DLD1 (cell line): ENCODE data around the gene CRYBG1.

Source experiments
- in situ Hi-C: cut with HindIII; loops from 2 replicates; pipeline ENCODE4 v1.10.0; 2017; ENCODE audit warnings: low sequenced_read_pairs

Gene CRYBG1, protein sequence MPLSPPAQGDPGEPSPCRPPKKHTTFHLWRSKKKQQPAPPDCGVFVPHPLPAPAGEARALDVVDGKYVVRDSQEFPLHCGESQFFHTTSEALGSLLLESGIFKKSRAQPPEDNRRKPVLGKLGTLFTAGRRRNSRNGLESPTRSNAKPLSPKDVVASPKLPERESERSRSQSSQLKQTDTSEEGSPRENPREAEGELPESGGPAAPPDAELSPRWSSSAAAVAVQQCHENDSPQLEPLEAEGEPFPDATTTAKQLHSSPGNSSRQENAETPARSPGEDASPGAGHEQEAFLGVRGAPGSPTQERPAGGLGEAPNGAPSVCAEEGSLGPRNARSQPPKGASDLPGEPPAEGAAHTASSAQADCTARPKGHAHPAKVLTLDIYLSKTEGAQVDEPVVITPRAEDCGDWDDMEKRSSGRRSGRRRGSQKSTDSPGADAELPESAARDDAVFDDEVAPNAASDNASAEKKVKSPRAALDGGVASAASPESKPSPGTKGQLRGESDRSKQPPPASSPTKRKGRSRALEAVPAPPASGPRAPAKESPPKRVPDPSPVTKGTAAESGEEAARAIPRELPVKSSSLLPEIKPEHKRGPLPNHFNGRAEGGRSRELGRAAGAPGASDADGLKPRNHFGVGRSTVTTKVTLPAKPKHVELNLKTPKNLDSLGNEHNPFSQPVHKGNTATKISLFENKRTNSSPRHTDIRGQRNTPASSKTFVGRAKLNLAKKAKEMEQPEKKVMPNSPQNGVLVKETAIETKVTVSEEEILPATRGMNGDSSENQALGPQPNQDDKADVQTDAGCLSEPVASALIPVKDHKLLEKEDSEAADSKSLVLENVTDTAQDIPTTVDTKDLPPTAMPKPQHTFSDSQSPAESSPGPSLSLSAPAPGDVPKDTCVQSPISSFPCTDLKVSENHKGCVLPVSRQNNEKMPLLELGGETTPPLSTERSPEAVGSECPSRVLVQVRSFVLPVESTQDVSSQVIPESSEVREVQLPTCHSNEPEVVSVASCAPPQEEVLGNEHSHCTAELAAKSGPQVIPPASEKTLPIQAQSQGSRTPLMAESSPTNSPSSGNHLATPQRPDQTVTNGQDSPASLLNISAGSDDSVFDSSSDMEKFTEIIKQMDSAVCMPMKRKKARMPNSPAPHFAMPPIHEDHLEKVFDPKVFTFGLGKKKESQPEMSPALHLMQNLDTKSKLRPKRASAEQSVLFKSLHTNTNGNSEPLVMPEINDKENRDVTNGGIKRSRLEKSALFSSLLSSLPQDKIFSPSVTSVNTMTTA (N-terminal part only)

DNA sequence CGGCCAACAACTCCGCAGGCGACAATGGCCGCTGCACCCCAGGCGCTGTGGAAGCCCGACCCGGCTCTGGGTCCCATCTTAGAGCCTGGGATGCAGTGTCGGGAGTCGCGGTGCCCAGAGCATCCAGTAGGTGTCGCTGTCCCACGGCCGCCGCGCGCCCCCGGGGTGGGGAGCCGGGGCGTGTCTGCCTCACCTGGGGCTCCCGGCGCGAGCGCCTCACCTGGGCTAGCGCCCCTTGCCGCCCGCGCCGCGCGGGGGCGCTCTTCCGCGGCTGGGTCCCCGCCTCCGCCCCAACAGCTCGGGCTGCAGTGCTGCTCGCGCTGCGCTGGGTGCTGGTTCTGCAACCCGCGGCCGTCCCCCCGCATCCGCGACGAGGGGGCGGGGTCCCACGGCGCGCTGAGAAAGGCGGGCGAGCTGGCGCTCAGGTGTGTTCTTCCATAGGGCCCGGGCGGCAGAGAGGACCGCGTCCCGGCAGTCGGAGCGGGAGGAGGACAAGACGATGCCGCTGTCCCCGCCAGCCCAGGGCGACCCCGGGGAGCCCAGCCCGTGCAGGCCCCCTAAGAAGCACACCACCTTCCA, at the start of gene CRYBG1:
Gene CRYBG1, plus strand, starts transcription at position 308 of the 579 bp plus-strand sequence. Its CDS starts 192 bp downstream, at position 500.
- in situ Hi-C loops = no loop called here

DNA sequence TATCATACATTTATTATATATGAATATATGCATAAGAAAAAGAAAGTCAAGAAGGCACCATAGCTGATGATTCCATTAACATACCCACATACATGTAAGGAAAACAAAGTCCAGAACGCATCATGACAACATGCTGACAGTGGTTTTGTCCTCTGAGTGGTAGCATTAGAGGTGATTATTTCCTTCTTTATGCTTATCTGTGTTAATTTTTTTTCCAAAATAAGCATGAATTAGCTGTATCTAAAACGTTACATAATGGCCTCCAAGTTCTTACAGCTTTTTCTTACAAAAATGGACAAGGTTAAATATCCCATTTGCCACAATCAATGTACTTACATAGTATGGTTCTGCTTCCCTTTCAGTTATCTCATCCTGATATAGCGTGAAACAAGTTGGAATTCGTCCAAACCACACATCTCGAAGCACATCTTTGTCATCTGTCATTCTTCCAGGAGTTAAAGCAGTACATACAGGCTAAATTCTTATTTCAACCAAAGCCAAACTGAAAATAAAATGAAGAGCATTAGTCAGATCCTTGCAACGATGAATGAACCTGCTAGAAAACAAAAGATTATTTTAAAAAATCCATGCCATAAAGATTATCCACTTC, 44.6 kb upstream of the CRYBG1 start:
- in situ Hi-C loops = no loop called here

DNA sequence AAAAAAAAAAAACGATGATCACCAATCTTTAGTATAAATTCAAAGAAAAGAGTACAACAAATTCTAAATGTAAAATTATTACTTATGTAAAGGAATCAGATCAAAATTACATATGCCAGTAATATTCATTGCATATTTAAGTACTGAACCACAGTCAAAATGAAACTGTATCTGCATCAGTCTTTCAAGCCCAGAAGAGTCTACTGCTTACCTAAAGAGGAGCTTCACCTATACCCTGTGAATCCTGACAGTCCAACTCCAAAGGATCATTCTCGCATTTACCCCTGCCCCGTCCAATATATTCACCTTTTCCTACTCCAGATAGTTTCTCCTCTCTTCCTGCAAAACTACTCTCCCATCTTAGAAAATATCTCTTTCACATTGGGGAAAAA, 44.1 kb upstream of the CRYBG1 start:
- in situ Hi-C loops = no loop called here

DNA sequence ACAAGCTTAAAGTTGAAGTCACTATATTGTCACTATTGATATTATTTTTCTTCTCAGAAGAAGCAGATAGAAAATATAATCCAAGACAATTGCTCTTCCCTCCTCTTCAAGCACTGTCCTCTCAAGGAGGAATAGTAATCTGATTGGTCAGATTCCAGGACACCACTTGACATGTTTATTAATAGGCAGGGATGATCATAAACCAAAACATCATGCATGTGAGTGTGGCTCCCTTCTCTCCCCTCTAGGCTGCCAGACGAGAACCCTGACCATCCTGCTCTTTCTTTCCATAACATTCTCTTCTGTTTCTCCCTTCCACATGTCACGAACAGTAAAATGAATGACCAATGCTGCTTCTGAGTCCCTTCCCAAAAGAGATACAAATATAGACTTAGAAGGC, 42.5 kb upstream of the CRYBG1 start:
- in situ Hi-C loops = no loop called here

DNA sequence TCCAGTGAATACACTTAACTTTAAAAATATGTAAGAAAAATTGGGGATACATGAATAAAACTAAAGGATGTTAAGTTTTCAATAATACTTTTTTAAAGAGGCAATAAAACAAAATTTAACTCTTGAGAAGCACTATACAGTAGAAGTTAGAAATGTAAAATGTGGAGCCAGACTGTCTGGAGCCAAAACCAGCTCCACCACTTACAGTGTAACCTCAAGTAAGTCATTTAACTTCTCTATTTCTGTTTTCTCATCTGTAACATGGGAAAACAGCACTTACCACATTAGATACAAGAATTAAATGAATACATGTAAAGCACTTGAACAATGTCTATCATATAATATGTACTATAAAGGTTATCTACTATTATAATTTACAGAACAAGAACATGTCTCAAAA, 41.7 kb upstream of the CRYBG1 start:
- in situ Hi-C loops = no loop called here

DNA sequence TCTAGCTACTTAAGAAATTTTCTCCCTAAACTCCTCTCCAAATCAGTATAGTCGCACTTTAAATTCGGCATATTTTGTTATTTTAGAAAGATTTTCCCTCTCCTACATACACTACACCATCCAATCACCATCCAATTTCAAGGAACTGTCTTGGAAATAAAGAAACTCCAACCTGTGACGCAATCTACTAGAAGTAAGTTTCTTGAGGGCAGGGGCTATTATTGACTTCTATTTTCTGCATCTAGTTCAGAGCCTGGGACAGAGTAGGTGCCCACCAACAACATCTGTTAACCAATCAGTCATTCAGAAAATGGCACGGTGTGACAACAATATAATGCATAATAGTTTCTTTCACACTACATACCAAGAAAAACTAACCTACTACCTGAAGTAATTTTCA, 38.6 kb upstream of the CRYBG1 start:
- in situ Hi-C loops = no loop called here

DNA sequence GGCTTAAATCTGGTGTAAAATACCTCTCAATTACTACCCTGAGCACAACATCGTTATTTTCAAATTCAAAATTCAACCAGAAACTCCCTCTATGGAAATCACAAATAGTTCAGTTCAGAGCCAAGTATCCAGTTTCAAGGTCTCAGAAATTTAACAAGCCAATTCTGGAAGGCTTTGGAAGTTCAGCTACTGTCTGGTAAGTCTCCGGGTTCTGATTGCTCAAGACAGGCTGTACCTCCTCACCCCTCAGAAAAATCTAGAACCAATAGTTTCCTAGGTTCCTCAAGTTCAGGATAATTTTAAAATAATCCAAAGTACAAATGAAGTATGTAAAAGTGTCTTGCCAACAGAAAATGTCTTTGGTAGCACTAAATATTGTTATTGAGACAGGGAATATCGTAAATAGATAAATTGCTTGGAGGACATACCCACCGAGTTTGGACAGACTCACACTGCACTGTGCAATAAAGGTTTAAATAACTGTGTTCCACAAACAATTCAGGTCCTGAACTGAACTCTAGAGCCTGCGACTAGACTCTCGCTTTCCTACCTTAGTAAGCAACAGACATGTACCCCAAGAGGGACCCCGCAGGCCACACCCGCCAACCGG, 35.7 kb upstream of the CRYBG1 start:
- in situ Hi-C loops = no loop called here

DNA sequence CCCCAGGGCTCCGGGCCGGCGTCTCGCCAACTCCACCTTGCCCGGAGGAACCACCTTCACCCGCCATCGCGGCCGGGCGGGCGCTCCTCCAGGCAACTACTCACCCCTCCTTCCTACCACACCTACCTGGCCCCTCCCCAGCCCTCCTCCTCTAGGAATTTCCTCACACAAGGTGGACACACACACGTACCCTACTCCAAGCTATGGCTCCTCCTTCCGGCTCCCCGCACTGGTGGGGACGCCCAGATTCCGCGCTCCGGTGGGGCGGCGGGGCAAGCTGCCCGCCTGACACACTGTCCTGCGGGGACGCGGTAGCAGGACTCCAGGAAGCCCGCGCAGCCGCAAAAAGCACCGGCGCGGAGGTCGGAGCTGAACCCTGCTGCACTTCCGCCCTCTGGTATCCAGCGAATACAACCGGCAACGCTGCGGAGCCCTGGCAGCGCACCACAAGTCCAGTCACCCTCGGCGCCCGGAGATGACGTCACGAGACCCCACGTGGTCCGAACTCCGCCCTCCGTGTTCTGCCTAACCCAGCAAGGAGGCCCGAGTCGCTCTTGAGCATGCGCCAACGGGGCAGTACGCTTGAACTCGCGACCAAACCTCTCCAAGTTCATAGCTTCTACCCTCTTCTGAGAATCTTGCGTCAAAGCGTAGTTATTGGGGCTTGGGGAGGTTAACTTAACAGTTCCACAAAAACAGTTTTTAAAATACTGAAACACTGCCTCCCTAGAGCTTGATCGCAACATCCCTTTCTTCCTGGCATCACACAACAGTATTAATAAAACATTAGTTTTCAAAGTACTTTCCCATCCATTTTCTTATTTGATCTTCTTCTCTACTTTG, 35.0 kb upstream of the CRYBG1 start, which contains the start of gene ATG5:
Gene ATG5, minus strand, starts transcription at position 425 of the 843 bp plus-strand sequence. CDS start 9,552 bp downstream, outside the sequence.
- in situ Hi-C loops = no loop called here

DNA sequence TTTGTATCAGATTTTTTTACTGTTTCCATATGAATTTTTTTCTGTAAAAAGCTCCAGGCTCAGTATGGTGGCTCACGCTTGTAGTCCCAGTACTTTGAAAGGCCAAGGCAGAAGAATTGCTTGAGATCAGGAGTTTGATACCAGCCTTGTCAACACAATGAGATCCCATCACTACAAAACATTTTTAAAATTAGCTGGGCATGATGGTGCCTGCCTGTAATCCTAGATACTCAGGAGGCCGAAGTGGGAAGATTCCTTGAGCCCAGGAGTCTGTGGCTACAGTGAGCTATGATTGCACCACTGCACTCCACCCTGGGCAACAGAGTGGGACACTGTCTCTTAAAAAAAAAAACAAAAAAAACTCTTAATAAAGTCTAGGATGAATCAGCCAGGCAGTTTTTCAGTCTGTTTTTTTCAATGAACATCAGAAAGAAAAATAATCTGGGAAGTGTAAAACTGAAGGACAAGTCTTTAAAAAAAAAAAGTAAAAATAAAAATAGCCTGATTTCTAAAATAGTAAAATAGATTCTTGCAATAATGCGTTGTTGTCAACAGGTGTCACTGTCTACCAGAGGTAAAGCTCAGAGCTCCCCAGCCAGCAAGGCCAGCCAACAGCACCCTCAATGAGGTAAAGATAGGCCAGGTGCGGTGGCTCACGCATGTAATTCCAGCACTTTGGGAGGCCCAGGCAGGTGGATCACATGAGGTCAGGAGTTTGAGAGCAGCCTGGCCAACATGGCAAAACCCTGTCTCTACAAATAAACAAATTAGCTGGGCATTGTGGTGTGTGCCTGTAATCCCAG, 25.7 kb upstream of the CRYBG1 start:
- in situ Hi-C loops = no loop called here

DNA sequence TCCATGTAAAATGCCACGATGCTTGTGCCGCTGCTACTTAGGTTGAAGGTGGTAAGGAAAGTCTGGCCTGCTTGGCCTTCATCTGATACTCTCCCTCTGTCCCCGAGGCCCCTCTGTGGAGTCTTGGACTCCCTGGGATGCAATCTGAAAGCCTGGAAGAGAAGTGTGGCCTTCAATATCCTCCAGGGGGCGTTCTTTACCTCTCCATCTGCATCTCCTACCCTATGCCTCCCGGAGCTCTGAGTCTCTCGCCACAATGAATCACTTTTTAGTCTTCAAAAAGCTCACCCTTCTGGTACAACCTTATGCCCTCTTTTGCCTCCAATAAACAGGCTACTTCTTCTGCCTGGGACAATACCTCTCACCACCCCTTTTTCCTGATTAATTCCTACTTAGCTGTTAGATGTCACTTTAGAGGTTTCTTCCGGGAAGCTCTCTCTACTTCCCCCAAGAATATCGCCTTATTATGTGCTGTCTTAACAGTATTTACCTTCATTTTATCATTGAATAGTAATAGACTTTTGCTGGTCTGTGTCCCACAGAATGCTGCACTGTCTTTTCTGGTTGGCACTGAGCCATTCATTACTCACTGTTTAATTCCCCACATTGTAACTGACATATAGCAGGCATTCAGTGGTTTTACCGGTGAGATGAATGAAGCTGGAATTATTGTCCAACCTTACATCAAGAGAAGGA, 21.0 kb upstream of the CRYBG1 start:
- in situ Hi-C loops = no loop called here

DNA sequence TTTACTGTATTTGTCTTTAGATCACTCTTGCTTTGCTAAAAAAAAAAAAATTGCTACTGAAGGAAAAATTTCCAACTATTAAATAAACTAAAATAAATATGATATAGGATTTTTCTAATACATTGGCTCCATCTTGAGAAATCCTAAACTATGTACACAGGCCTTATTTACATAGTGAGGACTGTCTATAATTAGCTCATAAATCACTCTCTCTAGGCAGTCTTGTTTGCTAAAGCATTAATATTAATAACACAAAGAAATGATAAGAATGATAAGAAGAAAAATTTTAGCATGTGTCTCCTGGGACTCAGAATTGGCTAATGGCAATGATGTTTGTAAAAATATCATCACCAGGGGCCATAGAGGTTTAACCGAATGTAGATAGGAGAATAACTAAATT, 13.3 kb upstream of the CRYBG1 start:
- in situ Hi-C loops = no loop called here

DNA sequence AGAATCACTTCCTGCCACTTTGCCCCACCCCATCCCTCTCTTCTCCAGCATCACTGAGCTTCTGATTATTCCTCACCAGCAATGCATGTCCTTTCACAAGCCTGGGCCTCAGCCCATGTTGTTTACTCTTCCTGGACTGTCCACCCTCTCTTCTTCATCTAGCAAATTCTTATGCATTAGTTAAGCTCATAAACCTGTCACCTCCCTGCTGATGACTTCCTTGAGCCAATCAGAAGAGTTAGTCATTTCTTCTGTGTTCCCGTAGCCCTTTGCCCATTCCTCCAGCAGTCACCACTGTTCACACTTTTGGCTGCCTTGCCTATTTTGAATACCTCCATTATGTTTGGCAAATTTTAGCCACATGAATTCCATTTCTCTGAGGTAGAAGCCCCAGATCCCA, 4.1 kb upstream of the CRYBG1 start:
- in situ Hi-C loops = no loop called here

DNA sequence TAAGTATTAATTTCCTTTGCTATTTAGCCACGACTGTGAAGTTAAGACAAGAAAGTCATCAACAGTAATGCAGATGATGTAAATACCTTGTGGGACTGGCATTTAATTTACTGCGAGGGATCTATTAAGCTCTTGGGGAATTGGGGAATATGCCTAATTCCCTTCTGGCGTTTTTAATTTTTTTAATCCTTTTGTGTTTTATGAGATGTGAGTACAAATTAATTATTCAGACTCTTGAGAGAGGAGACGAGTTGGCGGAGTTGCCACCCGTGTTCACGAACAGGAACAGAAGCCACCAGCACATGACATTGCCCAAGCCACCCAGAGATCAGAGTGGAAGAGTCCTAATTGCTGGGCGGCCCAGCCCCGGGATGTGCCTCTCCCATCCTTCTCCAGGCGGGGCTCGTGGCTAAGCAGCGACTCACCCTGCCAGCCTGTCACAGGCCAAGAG, 533 bp upstream of the CRYBG1 start:
- in situ Hi-C loops = no loop called here

DNA sequence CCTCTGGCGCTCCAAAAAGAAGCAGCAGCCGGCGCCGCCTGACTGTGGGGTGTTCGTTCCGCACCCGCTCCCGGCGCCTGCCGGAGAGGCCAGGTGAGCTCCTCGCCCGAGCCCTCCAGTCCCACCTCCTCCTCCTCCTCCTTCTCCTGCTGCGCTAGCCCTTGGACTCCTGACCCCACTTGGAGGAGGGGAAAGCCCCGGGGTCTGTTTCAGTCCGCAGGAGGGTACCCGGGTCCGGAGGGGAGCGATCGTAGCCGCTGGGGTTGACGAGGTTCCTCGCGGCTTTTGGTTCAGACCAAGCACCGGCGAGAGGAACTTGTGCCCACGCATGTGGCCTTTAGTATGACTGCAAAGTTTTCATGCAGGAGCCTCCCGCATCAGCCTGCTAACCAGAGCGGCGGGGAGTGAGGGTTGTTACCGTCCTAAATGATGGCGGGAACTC, 493 bp downstream of the CRYBG1 start:
- in situ Hi-C loops = no loop called here

DNA sequence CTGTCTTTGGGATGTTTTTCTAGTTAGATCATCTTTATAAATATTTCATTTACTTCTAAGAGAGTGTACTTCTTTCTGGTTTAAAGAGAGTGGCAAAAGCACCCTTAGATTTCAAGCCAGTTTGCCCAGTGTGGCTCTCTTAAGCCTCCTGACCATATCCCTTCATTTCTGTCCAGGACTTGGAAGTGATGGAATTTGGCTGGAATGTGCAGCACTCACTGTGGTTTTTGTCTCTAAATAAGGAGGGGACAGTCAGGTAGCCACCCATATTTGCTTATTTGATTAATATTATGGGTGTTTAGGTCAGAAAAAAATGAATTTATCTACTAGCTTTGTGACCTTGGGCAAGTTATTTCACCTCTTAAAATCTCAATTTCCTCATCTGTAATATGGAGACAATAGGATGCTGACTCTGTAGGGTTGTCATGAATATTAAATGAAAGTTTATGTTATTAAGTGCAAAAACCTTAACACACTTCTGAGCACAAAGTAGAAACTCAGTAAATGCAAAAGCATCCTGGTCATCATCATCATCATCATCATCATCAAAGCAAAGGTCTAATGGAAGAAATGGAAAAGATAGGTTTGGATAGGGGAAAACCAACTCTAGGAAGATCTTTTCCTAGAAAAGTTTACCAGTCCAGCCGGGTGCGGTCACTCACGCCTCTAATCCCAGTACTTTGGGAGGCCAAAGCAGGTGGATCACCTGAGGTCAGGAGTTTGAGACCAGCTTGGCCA, 3.1 kb downstream of the CRYBG1 start:
- in situ Hi-C loops = no loop called here

DNA sequence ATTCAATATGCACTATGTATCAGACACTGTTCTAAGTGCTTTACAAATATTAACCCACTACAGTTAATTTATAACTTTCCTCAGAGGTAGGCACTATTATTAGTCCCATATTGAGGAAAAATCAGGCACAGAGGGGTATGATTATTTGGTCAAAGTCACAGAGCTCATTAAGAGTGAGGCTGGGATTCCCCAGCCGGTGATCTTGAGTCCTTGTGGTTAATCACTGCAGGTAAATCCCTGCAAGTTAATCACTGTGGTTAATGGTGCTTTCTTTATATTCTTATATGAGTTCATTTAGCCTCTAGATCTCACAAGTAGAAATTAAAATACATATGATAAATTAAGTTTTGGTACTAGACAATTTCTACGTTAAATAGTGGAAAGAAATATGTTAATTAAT, 9.2 kb downstream of the CRYBG1 start:
- in situ Hi-C loops = no loop called here

DNA sequence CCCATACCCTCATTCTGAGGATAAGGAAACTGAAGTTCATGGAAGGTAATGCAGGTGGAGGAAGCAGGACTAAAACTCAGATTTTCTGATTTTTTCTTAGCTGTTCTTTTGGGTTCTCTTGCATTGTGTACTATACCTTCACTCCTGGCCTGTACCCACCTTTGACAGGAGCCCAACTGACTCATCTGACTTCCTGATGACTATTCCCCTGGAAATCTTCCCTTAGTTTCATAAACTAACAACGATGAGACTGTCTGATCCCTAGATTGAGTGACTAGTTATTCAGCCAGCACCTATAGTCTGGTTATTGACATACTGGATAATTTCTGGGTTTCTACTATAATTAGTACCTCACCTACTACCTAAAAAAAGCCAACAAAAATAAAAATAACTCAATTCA, 10.1 kb downstream of the CRYBG1 start:
- in situ Hi-C loops = no loop called here
